Activated CD4-positive, alpha-beta memory T cell treated with anti-CD3 and anti-CD28 coated beads for 36 hours (primary cell): Measurements from ENCODE around the gene PALM3. TPM values are rescaled to one million over a fixed set of nuclear protein-coding genes. Genes with fewer than 3 reads are reported as not detected.
"Not testable (repeated sequence)": the region's sequence is repeated elsewhere in the genome, so short reads cannot be mapped to it uniquely, and the experiment has no call there.

ENCODE experiments used
- CTCF ChIA-PET: fragments of 350-600 bp; sonication (Branson Sonifier 250); formaldehyde crosslinking; loops from one replicate; lab custom pipeline; 2021; ENCODE audit warnings: antibody characterized with exemption, inconsistent platforms; lab: Charles Lee
- POLR2A ChIA-PET: fragments of 350-600 bp; sonication (Branson Sonifier 250); formaldehyde crosslinking; loops from one replicate; lab custom pipeline; 2021; ENCODE audit warnings: antibody characterized with exemption; lab: Charles Lee
- DNase-seq: peaks from one replicate; pipeline ENCODE4 v3.0.0-alpha.2; 2020
- H3K27ac Mint-ChIP-seq: one replicate; pipeline ENCODE4 v1.8.0; 2021; ENCODE audit warnings: mixed read lengths
- H3K27me3 Mint-ChIP-seq: one replicate; pipeline ENCODE4 v1.8.0; 2021; ENCODE audit warnings: mixed read lengths
- H3K36me3 Mint-ChIP-seq: one replicate; pipeline ENCODE4 v1.8.0; 2021; ENCODE audit warnings: mixed read lengths
- H3K4me1 Mint-ChIP-seq: one replicate; pipeline ENCODE4 v1.8.0; 2021; ENCODE audit warnings: low read depth, mixed read lengths
- H3K4me3 Mint-ChIP-seq: one replicate; pipeline ENCODE4 v1.8.0; 2021; ENCODE audit warnings: mild to moderate bottlenecking, mixed read lengths
- H3K9me3 Mint-ChIP-seq: one replicate; pipeline ENCODE4 v1.8.0; 2021; ENCODE audit warnings: mixed read lengths
- intact Hi-C: fragments of 100-400 bp; cut with micrococcal nuclease; formaldehyde crosslinking; loops from one replicate; pipeline ENCODE4 v1.15.1; 2023
- total RNA-seq, 2 experiments: library from RNA; stranded (reverse); gene quantifications; one replicate each; pipeline ENCODE4 v1.2.3, GENCODE V29; 2021

Gene PALM3
- total RNA-seq, 2 experiments from 2014 or later: not detected

- CTCF ChIA-PET: interaction anchor here (0.5 to 9.3 kb wide), 13 partner anchors 10 to 163 kb away, joined by 3 to 99 read pairs (median 4); partner anchors contain the start of genes IL27RA and MISP3
- peaks cover 39% of the 10 kb centered on the region for H3K36me3 Mint-ChIP-seq
- H3K4me3 Mint-ChIP-seq: not testable (repeated sequence)
Measured at GRCh38 chr19:14042659-14043608, 18.9 kb downstream of the PALM3 start.

GRCh38 chr19:14039181-14039580 lies 22.7 kb downstream of the PALM3 start:
- intact Hi-C loops: no loop called here

More at GRCh38 chr19:14042659-14043608, 18.9 kb downstream of the PALM3 start:
- intact Hi-C loops, H3K27me3 Mint-ChIP-seq, H3K9me3 Mint-ChIP-seq, POLR2A ChIA-PET: not testable (repeated sequence)
- peak; percentile 42 for DNase-seq
- Mint-ChIP-seq H3K27ac (peak overlapping the region; percentile 53), H3K4me1 (peaks cover 12% of the 10 kb centered on the region)

GRCh38 chr19:14035706-14036105 lies 26.2 kb downstream of the PALM3 start:
- intact Hi-C loops: no loop called here
- no peaks in the 10 kb centered on the region for H3K9me3 Mint-ChIP-seq
- H3K36me3 Mint-ChIP-seq: peaks cover 27% of the 10 kb centered on the region
- H3K27ac Mint-ChIP-seq: no peak overlapping the region
- no peak for DNase-seq
- no peak overlapping the region for H3K4me3 Mint-ChIP-seq
- H3K4me1 Mint-ChIP-seq: peaks cover 27% of the 10 kb centered on the region
- CTCF ChIA-PET: interaction anchor here (0.7 to 2.0 kb wide), 4 partner anchors 12 to 80 kb away, joined by 3 to 6 read pairs (median 4); partner anchors contain the start of gene MISP3
- no peaks in the 10 kb centered on the region for H3K27me3 Mint-ChIP-seq
- POLR2A ChIA-PET: no interaction called here

More at GRCh38 chr19:14039181-14039580, 22.7 kb downstream of the PALM3 start:
- POLR2A ChIA-PET: no interaction called here
- peaks cover 19% of the 10 kb centered on the region for H3K4me1 Mint-ChIP-seq
- CTCF ChIA-PET: interaction anchor here (1.8 kb wide), 1 partner anchor 9 kb away, joined by 7 read pairs; no protein-coding TSS in a partner anchor
- no peak for DNase-seq
- H3K36me3 Mint-ChIP-seq: peaks cover 36% of the 10 kb centered on the region
- H3K4me3 Mint-ChIP-seq: no peak overlapping the region
- H3K27ac Mint-ChIP-seq: no peak overlapping the region
- H3K27me3 Mint-ChIP-seq: no peaks in the 10 kb centered on the region
- no peaks in the 10 kb centered on the region for H3K9me3 Mint-ChIP-seq

GRCh38 chr19:14035159-14035558 lies 26.7 kb downstream of the PALM3 start:
- H3K27me3 Mint-ChIP-seq, DNase-seq, H3K4me3 Mint-ChIP-seq, intact Hi-C loops, H3K9me3 Mint-ChIP-seq, H3K27ac Mint-ChIP-seq: not testable (repeated sequence)
- POLR2A ChIA-PET: interaction anchor here (0.6 kb wide), 1 partner anchor 35 kb away, joined by 3 read pairs; no protein-coding TSS in a partner anchor
- CTCF ChIA-PET: interaction anchor here (1.1 to 2.0 kb wide), 3 partner anchors 13 to 37 kb away, joined by 3 to 6 read pairs (median 4); partner anchors contain the start of gene MISP3
- Mint-ChIP-seq H3K36me3 (peaks cover 27% of the 10 kb centered on the region), H3K4me1 (peaks cover 27% of the 10 kb centered on the region)

- POLR2A ChIA-PET: no interaction called here
- CTCF ChIA-PET: interaction anchor here (1.0 to 1.9 kb wide), 2 partner anchors 8 to 38 kb away, joined by 3 to 7 read pairs; partner anchors contain the start of gene MISP3
- H3K4me1 Mint-ChIP-seq: peaks cover 24% of the 10 kb centered on the region
- peak overlapping the region; percentile 30 for H3K27ac Mint-ChIP-seq
- H3K9me3 Mint-ChIP-seq: no peaks in the 10 kb centered on the region
- H3K4me3 Mint-ChIP-seq: peak overlapping the region; percentile 6
- intact Hi-C loops: loop anchor here (5.0 kb wide), 2 partner anchors 82 to 152 kb away; partner anchors contain the start of gene DCAF15
- peaks cover 17% of the 10 kb centered on the region for H3K36me3 Mint-ChIP-seq
- no peaks in the 10 kb centered on the region for H3K27me3 Mint-ChIP-seq
- DNase-seq: no peak
Measured at GRCh38 chr19:14033946-14034345, 27.9 kb downstream of the PALM3 start.

GRCh38 chr19:14031719-14032480 lies 30.0 kb downstream of the PALM3 start, which contains the start of gene IL27RA:
Gene IL27RA, plus strand, starts transcription at chr19:14031762. Its CDS starts 111 bp downstream, at chr19:14031873.
- Mint-ChIP-seq H3K36me3 (peaks cover 9% of the 10 kb centered on the region), H3K27ac (peak within 1 kb of the TSS; percentile 91), H3K27me3 (no peaks in the 10 kb centered on the region), H3K4me3 (peak within 1 kb of the TSS; percentile 93), H3K4me1 (peaks cover 21% of the 10 kb centered on the region), H3K9me3 (no peaks in the 10 kb centered on the region)
- ChIA-PET POLR2A (interaction anchor here (0.9 to 1.8 kb wide), 15 partner anchors 10 to 151 kb away, joined by 3 to 15 read pairs (median 5); partner anchors contain the start of genes DCAF15 and RFX1), CTCF (interaction anchor here (0.6 to 2.1 kb wide), 25 partner anchors 10 to 193 kb away, joined by 3 to 14 read pairs (median 5); partner anchors contain the start of genes DCAF15, MISP3 and RFX1)
- intact Hi-C loops: loop anchor here (1.0 to 5.0 kb wide), 3 partner anchors 46 to 150 kb away; partner anchors contain the start of gene DCAF15
- peak; percentile 86 for DNase-seq

GRCh38 chr19:14030997-14031718 lies 30.7 kb downstream of the PALM3 start:
- intact Hi-C loops: loop anchor here (1.0 to 5.0 kb wide), 3 partner anchors 45 to 149 kb away; partner anchors contain the start of gene DCAF15

GRCh38 chr19:14028901-14029300 lies 33.0 kb downstream of the PALM3 start:
- POLR2A ChIA-PET: interaction anchor here (1.3 kb wide), 1 partner anchor 25 kb away, joined by 3 read pairs; no protein-coding TSS in a partner anchor

More at GRCh38 chr19:14030997-14031718, 30.7 kb downstream of the PALM3 start:
- DNase-seq: no peak
- Mint-ChIP-seq H3K4me1 (peaks cover 19% of the 10 kb centered on the region), H3K4me3 (peak overlapping the region; percentile 93), H3K27me3 (no peaks in the 10 kb centered on the region), H3K36me3 (peaks cover 7% of the 10 kb centered on the region), H3K27ac (peak overlapping the region; percentile 91), H3K9me3 (no peaks in the 10 kb centered on the region)
- ChIA-PET POLR2A (interaction anchor here (0.9 to 1.8 kb wide), 14 partner anchors 9 to 150 kb away, joined by 3 to 15 read pairs (median 5); partner anchors contain the start of genes DCAF15 and RFX1), CTCF (interaction anchor here (0.6 to 2.1 kb wide), 26 partner anchors 9 to 210 kb away, joined by 3 to 14 read pairs (median 5); partner anchors contain the start of genes DCAF15, MISP3 and RFX1)

GRCh38 chr19:14027856-14028450 lies 33.9 kb downstream of the PALM3 start, which contains the start of gene RLN3:
Gene RLN3, plus strand, starts transcription at chr19:14028148. Its CDS starts 57 bp downstream, at chr19:14028205.
- CTCF ChIA-PET: interaction anchor here (0.7 to 1.5 kb wide), 3 partner anchors 31 to 445 kb away, joined by 3 to 4 read pairs (median 3); no protein-coding TSS in a partner anchor
- H3K4me3 Mint-ChIP-seq: no peak within 1 kb of the TSS

More at GRCh38 chr19:14028901-14029300, 33.0 kb downstream of the PALM3 start:
- Mint-ChIP-seq H3K36me3 (peaks cover 4% of the 10 kb centered on the region), H3K27me3 (no peaks in the 10 kb centered on the region), H3K27ac (no peak overlapping the region), H3K9me3 (no peaks in the 10 kb centered on the region), H3K4me3 (no peak overlapping the region), H3K4me1 (peaks cover 16% of the 10 kb centered on the region)
- intact Hi-C loops: no loop called here
- no peak for DNase-seq
- CTCF ChIA-PET: interaction anchor here (0.7 to 1.0 kb wide), 2 partner anchors 30 to 444 kb away, joined by 3 read pairs; no protein-coding TSS in a partner anchor

More at GRCh38 chr19:14027856-14028450, 33.9 kb downstream of the PALM3 start, which contains the start of gene RLN3:
- Mint-ChIP-seq H3K9me3 (no peaks in the 10 kb centered on the region), H3K27me3 (no peaks in the 10 kb centered on the region), H3K36me3 (peaks cover 2% of the 10 kb centered on the region), H3K4me1 (peaks cover 18% of the 10 kb centered on the region), H3K27ac (no peak within 1 kb of the TSS)
- POLR2A ChIA-PET: interaction anchor here (0.6 kb wide), 1 partner anchor 38 kb away, joined by 3 read pairs; no protein-coding TSS in a partner anchor
- DNase-seq: no peak
- intact Hi-C loops: no loop called here
